Activated CD4-positive, alpha-beta T cell treated with anti-CD3 and anti-CD28 coated beads, Interleukin-2, amount 10 ng/mL, durations not matched to agents 24 days and 14 days (primary cell): ENCODE measurements around the gene RHOG. TPM values are rescaled to one million over a fixed set of nuclear protein-coding genes. Genes with fewer than 3 reads are reported as not detected.

Experiments used
- DNase-seq: peaks from one replicate; pipeline ENCODE4 v3.0.0; 2022
- H3K27ac Mint-ChIP-seq: one replicate; pipeline ENCODE4 v1.8.0; 2022; ENCODE audit warnings: mild to moderate bottlenecking, mixed read lengths
- H3K27me3 Mint-ChIP-seq: one replicate; pipeline ENCODE4 v1.8.0; 2022; ENCODE audit warnings: mixed read lengths
- H3K36me3 Mint-ChIP-seq: one replicate; pipeline ENCODE4 v1.8.0; 2022; ENCODE audit warnings: low read depth, mild to moderate bottlenecking, mixed read lengths
- H3K4me1 Mint-ChIP-seq: one replicate; pipeline ENCODE4 v1.8.0; 2021; ENCODE audit warnings: mixed read lengths
- H3K4me3 Mint-ChIP-seq: one replicate; pipeline ENCODE4 v1.8.0; 2022; ENCODE audit warnings: mild to moderate bottlenecking, moderate library complexity, mixed read lengths
- H3K9me3 Mint-ChIP-seq: one replicate; pipeline ENCODE4 v1.8.0; 2021; ENCODE audit warnings: mixed read lengths
- intact Hi-C: fragments of 100-400 bp; cut with micrococcal nuclease; formaldehyde crosslinking; loops from one replicate; pipeline ENCODE4 v1.15.1; 2023
- total RNA-seq: library from RNA; stranded (reverse); gene quantifications from 2 replicates; pipeline ENCODE4 v1.2.3, GENCODE V29; 2022

RHOG gene
- total RNA-seq = 174 and 176 TPM in 2 replicates

DNA sequence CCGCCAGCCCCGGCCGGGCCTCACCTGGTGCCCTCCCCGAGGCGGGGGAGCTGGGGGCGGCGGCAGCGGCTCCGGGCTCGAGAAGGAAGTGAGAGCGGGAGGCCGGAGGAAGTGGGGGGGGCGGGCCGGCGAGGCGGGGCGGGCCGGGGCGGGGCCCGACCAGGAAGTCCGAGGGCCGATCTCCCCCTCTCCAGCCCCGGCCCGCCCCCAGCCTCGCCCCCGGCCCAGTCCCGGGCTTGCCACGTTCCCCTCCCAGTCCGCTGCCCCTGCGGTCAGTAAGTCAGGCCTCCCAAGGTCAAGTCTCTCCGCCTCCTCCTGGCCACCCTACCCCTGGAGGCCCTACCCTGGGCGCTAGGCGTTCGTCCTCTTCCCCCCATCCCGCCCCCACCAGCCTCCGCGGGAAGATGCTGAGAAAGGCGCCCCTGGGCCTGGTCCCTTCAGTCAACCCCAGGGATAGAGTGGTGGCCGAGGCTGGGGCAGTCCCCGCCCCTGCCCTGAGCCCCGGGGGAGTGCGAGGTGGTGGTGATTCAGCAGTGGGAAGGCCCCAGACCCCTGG is at the start of gene RHOG:
TSS of gene RHOG (minus strand) at position 90 of the 556 bp plus-strand sequence. CDS start 12,821 bp downstream, outside the sequence.
- no peaks in the 10 kb centered on the region for H3K9me3 Mint-ChIP-seq
- DNase-seq = peak; percentile 91
- H3K27me3 Mint-ChIP-seq = no peaks in the 10 kb centered on the region
- H3K36me3 Mint-ChIP-seq = peaks cover 30% of the 10 kb centered on the region
- intact Hi-C loops = loop anchor here (1.0 to 2.0 kb wide), 7 partner anchors 8 to 253 kb away; partner anchors contain the start of genes NUP98 and RRM1
- H3K4me1 Mint-ChIP-seq = peaks cover 60% of the 10 kb centered on the region
- peak within 1 kb of the TSS; percentile 97 for H3K27ac Mint-ChIP-seq
- H3K4me3 Mint-ChIP-seq = peak within 1 kb of the TSS; percentile 93

DNA sequence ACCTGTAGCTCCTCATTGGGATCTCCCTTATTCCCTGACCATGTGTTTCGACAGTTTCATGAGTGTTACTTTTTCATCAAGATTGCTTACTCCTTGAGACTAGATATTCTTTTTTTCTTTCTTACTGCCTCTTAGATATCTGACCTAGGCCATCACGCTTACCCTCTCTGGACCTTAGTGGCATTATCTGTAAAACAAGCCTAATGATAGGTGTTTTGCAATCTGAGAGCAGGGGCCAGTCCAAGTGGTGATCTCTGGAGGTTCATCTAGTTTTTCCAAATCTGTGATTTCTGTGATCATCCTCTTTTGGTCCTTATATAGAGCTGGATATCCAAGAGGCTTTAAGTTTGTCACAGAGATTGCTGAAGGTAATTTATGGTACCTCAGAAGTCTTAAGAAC is 49.3 kb upstream of the RHOG start:
- H3K27me3 Mint-ChIP-seq = no peaks in the 10 kb centered on the region
- H3K36me3 Mint-ChIP-seq = peaks cover 22% of the 10 kb centered on the region
- H3K4me1 Mint-ChIP-seq = peaks cover 39% of the 10 kb centered on the region
- H3K27ac Mint-ChIP-seq = no peak overlapping the region
- H3K9me3 Mint-ChIP-seq = no peaks in the 10 kb centered on the region
- no peak for DNase-seq
- intact Hi-C loops = loop anchor here (5.0 kb wide), 1 partner anchor 42 kb away; no protein-coding TSS in a partner anchor
- no peak overlapping the region for H3K4me3 Mint-ChIP-seq

DNA sequence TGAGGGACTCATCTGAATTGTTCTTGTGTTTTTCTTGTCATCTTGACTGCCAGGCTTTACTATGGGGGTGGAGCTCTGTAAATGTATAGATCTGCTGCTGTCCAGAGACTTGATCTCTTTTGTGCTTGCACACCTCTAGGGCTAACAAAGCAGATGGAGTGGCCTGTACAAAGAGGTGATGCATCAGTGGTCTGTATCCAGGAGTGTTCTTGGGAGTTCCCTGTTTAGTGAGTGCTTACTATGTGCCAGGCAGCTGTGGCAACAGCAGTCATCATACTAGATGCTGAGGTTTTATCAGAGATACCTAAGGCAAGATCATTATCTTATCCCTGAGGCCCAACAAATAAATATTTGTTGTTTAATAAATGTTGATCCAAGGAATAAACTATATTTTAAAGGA is 48.1 kb upstream of the RHOG start:
- Mint-ChIP-seq H3K36me3 (peaks cover 19% of the 10 kb centered on the region), H3K9me3 (no peaks in the 10 kb centered on the region), H3K27me3 (no peaks in the 10 kb centered on the region), H3K4me1 (peaks cover 38% of the 10 kb centered on the region), H3K4me3 (no peak overlapping the region), H3K27ac (peak overlapping the region; percentile 2)
- intact Hi-C loops = no loop called here
- DNase-seq = no peak

DNA sequence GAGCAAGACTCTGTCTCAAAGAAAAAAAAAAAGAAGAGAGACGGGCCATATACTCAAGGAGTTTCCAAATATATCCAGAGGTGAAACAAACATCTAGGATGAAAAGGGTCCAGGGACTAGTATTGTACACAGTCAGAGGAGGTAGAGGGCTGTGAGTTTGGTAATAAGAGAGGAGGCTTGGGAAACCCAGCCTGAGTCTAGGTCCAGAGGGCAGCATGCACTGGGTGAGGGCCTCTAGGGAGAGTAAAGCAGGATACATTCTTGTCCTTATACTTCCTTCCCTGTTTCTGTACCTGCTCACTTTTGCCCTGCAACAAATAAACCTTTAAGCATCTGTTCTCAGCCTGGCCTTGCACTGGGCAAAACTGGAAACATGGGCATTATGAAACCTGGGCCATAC is 46.2 kb upstream of the RHOG start:
- Mint-ChIP-seq H3K36me3 (peaks cover 5% of the 10 kb centered on the region), H3K27ac (no peak overlapping the region), H3K4me1 (peaks cover 31% of the 10 kb centered on the region), H3K4me3 (no peak overlapping the region), H3K27me3 (no peaks in the 10 kb centered on the region), H3K9me3 (no peaks in the 10 kb centered on the region)
- no peak for DNase-seq
- intact Hi-C loops = no loop called here

DNA sequence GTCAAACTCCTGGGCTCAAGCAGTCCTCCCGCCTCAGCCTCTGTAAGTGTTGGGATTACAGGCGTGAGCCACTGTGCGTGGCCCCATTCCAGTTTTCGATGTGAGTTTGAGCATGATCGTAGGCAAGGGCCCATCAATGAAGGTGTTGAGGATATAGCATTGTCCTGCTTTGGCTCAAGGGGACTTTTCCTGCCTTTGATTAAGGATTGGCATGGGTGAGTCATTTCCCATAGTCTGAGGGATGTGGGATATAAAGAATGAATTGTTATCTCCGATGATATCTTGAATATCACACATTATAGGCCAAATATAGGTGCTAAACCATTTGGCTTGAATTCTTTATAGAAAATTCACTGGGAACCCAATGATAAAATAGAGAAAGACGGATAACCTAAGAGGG is 45.1 kb upstream of the RHOG start:
- intact Hi-C loops = no loop called here
- no peaks in the 10 kb centered on the region for H3K9me3 Mint-ChIP-seq
- peaks cover 3% of the 10 kb centered on the region for H3K36me3 Mint-ChIP-seq
- H3K27ac Mint-ChIP-seq = no peak overlapping the region
- no peak for DNase-seq
- H3K4me3 Mint-ChIP-seq = no peak overlapping the region
- H3K4me1 Mint-ChIP-seq = peaks cover 31% of the 10 kb centered on the region
- H3K27me3 Mint-ChIP-seq = no peaks in the 10 kb centered on the region

DNA sequence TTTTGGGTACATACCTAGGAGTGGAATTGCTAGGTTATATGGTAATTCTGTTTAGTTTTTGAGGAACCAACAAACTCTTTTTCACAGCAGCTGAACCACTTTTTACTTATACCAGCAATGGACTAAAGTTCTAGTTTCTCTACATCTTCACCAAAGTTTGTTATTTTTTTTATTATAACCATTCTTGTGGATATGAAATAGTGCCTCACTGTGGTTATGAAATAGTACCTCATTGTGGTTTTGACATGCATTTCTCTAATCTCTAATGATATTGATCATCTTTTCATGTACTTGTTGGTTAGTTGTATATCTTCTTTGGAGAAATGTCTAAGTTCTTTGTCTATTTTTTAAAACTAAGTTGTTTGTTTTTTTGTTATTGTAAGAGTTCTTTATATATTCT is 41.9 kb upstream of the RHOG start:
- Mint-ChIP-seq H3K36me3 (peaks cover 6% of the 10 kb centered on the region), H3K4me1 (peaks cover 45% of the 10 kb centered on the region), H3K4me3 (no peak overlapping the region), H3K9me3 (no peaks in the 10 kb centered on the region), H3K27ac (no peak overlapping the region), H3K27me3 (no peaks in the 10 kb centered on the region)
- DNase-seq = no peak
- intact Hi-C loops = no loop called here

DNA sequence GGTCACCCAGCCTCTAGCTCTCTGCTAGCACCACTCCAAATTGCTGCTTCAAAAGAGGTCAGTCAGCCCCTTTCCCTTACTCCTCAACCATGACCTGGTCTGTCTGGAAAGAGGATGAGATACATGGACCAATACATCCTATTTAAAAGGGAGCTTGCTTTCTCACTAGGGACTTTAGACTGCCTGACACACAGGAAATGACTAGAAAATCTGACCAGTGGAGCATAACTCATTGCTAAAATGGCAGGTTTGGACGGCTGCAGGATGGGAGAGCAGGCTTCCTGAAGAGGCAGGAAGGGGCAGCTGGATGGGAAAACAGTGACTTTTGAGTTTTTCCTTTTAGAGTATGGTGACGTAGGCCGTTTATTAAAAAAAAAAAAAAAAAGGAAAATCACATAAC is 40.0 kb upstream of the RHOG start:
- Mint-ChIP-seq H3K9me3 (no peaks in the 10 kb centered on the region), H3K36me3 (peaks cover 6% of the 10 kb centered on the region), H3K4me3 (no peak overlapping the region), H3K27ac (peak overlapping the region; percentile 52), H3K27me3 (no peaks in the 10 kb centered on the region), H3K4me1 (peaks cover 51% of the 10 kb centered on the region)
- intact Hi-C loops = no loop called here
- DNase-seq = no peak

DNA sequence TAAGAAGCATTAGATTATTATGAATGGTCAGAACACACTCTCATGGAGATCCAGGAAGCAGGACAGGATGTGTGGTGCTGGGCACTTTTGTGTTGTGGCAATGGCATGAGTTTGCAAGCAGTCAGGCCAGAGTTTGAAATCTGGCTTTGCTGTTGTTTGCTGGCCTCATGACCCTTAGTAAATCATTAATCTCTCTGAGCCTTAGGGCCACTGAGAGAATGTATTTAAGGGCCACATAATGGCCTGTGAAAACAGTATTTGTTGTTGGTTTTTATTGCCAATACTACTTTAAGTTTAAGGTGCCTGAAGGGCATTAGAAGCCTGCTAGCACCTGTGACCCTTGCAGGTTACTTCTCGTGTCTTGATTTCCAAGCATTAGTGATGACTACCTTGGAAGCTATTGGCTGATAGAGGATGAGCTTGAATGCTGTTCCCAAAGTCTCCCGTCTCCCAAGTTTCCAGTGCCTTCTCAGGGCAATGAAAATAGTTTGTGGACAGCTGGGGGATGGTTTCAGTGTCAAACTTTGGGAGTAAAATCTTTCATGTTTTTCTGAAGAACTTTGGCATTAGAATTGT is 39.3 kb upstream of the RHOG start:
- peaks cover 6% of the 10 kb centered on the region for H3K36me3 Mint-ChIP-seq

DNA sequence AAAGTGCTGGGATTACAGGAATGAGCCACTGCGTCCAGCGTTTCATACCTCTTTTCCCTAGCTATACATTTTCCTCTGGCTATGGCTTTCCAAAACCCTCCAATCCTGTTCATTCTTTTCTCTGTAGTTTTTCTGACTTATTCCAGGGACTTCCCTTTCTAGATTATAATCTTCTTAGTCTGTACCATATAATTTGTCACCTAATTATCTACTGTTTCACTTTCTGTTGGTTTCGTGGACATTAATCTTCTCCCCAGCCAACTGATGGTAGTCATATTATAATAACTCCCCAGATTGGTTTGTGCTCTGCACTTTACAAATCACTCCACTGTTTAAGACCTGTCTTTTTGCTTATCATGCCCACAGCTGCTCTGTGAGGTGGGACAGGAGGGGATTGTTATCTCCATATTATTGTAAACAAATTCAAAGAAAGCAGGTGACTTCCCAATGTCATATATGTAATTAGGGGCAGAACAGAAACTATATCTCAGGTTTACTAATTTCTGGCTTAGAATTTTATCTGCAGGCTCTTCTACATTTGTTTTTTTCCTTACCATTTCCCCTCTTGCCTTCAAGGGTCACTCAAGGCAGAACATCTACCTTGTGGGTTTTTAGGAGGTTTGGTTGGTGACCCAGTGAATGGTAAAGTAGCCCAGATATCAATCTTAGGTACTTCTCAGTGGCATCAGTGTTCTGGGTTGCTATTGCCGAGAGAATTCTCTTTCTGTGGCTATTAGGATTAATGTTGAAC is 38.6 kb upstream of the RHOG start:
- Mint-ChIP-seq H3K4me3 (peak overlapping the region; percentile 11), H3K36me3 (peaks cover 6% of the 10 kb centered on the region), H3K27me3 (no peaks in the 10 kb centered on the region), H3K27ac (peak overlapping the region; percentile 46), H3K9me3 (no peaks in the 10 kb centered on the region), H3K4me1 (peaks cover 57% of the 10 kb centered on the region)
- no peak for DNase-seq
- intact Hi-C loops = no loop called here

More for the DNA sequence above, 39.3 kb upstream of the RHOG start:
- H3K4me3 Mint-ChIP-seq = no peak overlapping the region
- intact Hi-C loops = no loop called here
- H3K27ac Mint-ChIP-seq = peak overlapping the region; percentile 46
- no peaks in the 10 kb centered on the region for H3K27me3 Mint-ChIP-seq
- DNase-seq = no peak
- H3K9me3 Mint-ChIP-seq = no peaks in the 10 kb centered on the region
- peaks cover 53% of the 10 kb centered on the region for H3K4me1 Mint-ChIP-seq

DNA sequence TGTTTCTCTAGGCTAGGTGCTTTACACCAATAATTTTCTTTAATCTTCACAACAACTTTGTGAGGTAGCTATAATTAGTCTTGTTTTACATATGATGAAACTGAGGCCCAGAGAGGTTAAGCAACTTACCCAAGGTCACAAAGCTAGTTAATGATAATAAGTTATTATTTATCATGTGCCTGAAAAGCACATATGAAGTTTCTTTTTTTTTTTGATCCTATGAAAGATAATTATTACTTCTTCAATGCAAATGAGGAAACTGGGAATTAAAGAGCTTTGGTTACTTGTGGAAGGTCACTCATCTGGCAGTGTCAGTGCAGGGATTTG is 37.5 kb upstream of the RHOG start:
- intact Hi-C loops = no loop called here
- no peaks in the 10 kb centered on the region for H3K9me3 Mint-ChIP-seq
- DNase-seq = no peak
- no peaks in the 10 kb centered on the region for H3K27me3 Mint-ChIP-seq
- no peak overlapping the region for H3K4me3 Mint-ChIP-seq
- H3K27ac Mint-ChIP-seq = no peak overlapping the region
- H3K4me1 Mint-ChIP-seq = peaks cover 58% of the 10 kb centered on the region
- peaks cover 10% of the 10 kb centered on the region for H3K36me3 Mint-ChIP-seq

DNA sequence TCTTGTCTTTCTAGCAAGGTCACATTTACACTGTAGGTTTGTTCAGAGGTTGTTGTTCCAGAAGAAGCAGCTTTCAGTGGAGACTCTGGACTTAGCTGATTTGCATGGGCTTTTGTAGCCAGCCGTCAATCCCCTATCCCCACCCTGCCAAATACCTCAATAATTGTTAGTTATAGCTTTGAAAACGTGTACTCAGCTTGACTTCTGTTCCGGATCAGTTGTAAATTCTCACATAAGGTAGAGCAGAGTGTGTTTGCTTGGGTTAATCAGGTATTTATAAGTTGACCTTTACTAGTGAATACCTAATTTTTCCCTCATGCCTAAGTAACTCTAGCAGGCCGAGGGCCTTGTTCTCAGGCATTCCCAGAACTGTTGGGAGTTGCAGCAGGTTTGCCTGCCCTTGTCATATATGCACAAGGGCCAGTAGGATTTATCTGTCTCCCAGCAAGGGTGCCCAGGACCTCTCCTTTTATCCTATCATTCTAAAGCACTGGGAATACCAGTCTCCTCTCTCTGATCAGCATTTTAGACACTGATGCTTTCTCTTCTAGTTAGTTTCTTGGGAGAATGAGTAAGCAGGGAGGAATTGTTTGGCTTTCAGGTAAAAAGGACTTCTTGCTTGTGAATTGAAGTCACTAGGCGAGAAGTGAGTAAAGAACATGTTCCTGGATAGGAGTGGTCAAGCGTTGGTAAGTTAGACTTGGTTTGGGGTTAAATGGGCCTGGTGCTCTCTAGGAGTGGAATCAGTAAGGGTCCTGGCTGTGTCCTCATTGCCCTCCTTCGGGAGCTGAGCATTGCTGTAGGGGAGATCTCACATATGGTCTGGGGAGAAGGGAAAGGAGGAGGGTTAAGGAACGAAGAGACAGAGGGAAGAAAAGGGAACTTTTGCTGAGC is 36.9 kb upstream of the RHOG start:
- intact Hi-C loops = no loop called here
- DNase-seq = no peak
- H3K9me3 Mint-ChIP-seq = no peaks in the 10 kb centered on the region
- H3K4me3 Mint-ChIP-seq = no peak overlapping the region
- no peaks in the 10 kb centered on the region for H3K27me3 Mint-ChIP-seq
- peaks cover 13% of the 10 kb centered on the region for H3K36me3 Mint-ChIP-seq
- peak overlapping the region; percentile 34 for H3K27ac Mint-ChIP-seq
- peaks cover 55% of the 10 kb centered on the region for H3K4me1 Mint-ChIP-seq

DNA sequence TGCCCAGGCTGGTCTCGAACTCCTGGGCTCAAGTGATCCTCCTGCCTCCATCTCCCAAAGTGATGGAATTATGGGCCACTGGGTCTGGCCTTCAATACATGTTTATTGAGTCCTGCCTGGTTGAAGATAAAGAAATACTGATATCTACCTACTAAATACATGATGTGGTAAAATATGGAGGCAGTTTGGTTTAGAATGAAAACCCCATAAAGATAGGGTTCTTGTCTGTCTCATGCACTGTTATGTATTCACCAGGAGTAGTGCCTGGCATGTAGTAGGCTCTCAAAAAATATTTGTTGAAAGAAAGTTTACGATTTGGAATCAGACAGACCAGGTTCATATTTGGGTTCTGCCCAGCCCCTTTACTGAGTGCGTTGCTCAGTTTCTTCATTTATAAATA is 35.9 kb upstream of the RHOG start:
- DNase-seq = no peak
- Mint-ChIP-seq H3K4me1 (peaks cover 59% of the 10 kb centered on the region), H3K9me3 (no peaks in the 10 kb centered on the region), H3K27me3 (no peaks in the 10 kb centered on the region), H3K36me3 (peaks cover 14% of the 10 kb centered on the region), H3K4me3 (no peak overlapping the region), H3K27ac (no peak overlapping the region)
- intact Hi-C loops = loop anchor here (1.0 kb wide), 1 partner anchor 9 kb away; no protein-coding TSS in a partner anchor

DNA sequence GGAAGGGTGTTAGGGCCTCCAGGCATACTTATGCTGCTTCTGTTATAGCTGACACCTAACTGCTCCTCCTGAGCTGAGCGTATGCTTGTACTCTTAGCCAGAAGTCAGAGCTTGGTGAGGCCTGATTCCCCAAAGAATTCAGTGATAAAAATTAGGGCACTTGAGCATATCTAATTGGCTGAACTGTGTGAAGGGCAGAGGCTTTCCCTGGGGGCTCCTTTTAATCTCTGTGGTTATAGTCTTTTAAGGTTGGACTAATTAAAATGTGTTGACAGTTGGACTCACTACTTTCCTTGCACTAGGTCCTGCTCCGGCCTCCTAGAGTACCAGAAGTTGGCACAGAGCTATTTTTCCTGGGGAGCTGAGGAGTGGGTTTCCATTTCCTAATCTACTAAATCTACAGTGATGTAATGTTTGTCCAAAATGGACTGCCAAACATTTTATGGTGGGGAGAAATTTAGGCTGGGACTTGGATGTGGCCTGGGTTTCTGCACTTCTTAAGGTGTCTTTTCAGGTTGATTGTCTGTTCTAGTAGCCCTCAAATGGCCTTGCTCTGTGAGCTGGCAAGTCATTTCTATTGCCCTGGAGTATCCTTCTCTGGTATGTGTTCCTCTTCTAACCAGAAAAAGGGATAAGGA is 33.1 kb upstream of the RHOG start:
- H3K9me3 Mint-ChIP-seq = no peaks in the 10 kb centered on the region
- H3K4me1 Mint-ChIP-seq = peaks cover 55% of the 10 kb centered on the region
- no peak overlapping the region for H3K4me3 Mint-ChIP-seq
- no peak overlapping the region for H3K27ac Mint-ChIP-seq
- DNase-seq = no peak
- no peaks in the 10 kb centered on the region for H3K27me3 Mint-ChIP-seq
- peaks cover 20% of the 10 kb centered on the region for H3K36me3 Mint-ChIP-seq
- intact Hi-C loops = no loop called here
